ENCODE measurements around the gene PTGER3.

- TF ChIP-seq, protein P1, sequence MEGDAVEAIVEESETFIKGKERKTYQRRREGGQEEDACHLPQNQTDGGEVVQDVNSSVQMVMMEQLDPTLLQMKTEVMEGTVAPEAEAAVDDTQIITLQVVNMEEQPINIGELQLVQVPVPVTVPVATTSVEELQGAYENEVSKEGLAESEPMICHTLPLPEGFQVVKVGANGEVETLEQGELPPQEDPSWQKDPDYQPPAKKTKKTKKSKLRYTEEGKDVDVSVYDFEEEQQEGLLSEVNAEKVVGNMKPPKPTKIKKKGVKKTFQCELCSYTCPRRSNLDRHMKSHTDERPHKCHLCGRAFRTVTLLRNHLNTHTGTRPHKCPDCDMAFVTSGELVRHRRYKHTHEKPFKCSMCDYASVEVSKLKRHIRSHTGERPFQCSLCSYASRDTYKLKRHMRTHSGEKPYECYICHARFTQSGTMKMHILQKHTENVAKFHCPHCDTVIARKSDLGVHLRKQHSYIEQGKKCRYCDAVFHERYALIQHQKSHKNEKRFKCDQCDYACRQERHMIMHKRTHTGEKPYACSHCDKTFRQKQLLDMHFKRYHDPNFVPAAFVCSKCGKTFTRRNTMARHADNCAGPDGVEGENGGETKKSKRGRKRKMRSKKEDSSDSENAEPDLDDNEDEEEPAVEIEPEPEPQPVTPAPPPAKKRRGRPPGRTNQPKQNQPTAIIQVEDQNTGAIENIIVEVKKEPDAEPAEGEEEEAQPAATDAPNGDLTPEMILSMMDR (IDR thresholded peaks at IDR 0.05; ENCODE audit: low read depth, low read length): no peak
- no peak for TF ChIP-seq EZH2phosphoT487 (IDR thresholded peaks at IDR 0.05; ENCODE audit: low read depth)
These were observed 21.0 kb upstream of the PTGER3 start for GRCh38 chr1:71068325-71069240.
